Measurements from ENCODE around the gene CFLAR.

DNA sequence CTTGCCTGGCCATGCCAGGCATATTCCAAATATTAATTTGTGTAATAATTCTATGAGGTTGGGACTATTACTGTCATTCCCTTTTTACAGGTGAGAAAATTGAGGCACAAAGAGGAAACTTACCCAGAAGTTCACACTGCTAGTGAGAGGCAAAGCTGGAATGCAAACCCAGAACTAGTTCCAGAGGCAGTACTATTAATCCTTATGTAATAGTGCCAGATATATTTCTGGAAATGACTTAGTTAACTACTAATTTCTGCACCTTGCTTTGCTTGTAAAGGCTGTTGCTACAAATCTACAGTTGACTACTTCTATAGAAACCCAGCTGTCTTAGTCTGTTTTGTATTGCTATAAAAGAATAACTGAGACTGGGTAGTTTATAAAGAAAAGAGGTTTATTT is 5.3 kb upstream of the CFLAR start:
- TF ChIP-seq EZH2 (IDR thresholded peaks at IDR 0.05) (no peak), ELF1 (IDR thresholded peaks at IDR 0.05; ENCODE audit: borderline replicate concordance, low read depth) (no peak), JUND (IDR thresholded peaks at IDR 0.05) (no peak), POLR2A (IDR thresholded peaks at IDR 0.05; ENCODE audit: borderline replicate concordance, extremely low read depth, insufficient read depth, insufficient read length) (no peak), POLR2AphosphoS5 (IDR thresholded peaks at IDR 0.05; ENCODE audit: low read depth, low read length) (no peak), ZNF274 (IDR thresholded peaks at IDR 0.05; ENCODE audit: low read depth, low read length) (no peak), SP1 (IDR thresholded peaks at IDR 0.05; ENCODE audit: low read depth) (no peak), ZFX (IDR thresholded peaks at IDR 0.05) (no peak), EZH2phosphoT487 (IDR thresholded peaks at IDR 0.05; ENCODE audit: borderline replicate concordance) (no peak)
- TF ChIP-seq, protein P1, sequence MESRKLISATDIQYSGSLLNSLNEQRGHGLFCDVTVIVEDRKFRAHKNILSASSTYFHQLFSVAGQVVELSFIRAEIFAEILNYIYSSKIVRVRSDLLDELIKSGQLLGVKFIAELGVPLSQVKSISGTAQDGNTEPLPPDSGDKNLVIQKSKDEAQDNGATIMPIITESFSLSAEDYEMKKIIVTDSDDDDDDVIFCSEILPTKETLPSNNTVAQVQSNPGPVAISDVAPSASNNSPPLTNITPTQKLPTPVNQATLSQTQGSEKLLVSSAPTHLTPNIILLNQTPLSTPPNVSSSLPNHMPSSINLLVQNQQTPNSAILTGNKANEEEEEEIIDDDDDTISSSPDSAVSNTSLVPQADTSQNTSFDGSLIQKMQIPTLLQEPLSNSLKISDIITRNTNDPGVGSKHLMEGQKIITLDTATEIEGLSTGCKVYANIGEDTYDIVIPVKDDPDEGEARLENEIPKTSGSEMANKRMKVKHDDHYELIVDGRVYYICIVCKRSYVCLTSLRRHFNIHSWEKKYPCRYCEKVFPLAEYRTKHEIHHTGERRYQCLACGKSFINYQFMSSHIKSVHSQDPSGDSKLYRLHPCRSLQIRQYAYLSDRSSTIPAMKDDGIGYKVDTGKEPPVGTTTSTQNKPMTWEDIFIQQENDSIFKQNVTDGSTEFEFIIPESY (IDR thresholded peaks at IDR 0.05; ENCODE audit: extremely low read depth, insufficient replicate concordance, low read length) = no peak
- TF ChIP-seq, protein P2, sequence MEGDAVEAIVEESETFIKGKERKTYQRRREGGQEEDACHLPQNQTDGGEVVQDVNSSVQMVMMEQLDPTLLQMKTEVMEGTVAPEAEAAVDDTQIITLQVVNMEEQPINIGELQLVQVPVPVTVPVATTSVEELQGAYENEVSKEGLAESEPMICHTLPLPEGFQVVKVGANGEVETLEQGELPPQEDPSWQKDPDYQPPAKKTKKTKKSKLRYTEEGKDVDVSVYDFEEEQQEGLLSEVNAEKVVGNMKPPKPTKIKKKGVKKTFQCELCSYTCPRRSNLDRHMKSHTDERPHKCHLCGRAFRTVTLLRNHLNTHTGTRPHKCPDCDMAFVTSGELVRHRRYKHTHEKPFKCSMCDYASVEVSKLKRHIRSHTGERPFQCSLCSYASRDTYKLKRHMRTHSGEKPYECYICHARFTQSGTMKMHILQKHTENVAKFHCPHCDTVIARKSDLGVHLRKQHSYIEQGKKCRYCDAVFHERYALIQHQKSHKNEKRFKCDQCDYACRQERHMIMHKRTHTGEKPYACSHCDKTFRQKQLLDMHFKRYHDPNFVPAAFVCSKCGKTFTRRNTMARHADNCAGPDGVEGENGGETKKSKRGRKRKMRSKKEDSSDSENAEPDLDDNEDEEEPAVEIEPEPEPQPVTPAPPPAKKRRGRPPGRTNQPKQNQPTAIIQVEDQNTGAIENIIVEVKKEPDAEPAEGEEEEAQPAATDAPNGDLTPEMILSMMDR (IDR thresholded peaks at IDR 0.05 in 2 of 3, conservative IDR thresholded peaks at IDR 0.05 in 1 of 3; ENCODE audit: borderline replicate concordance in 1 of 3, insufficient read depth in 1 of 3, low read depth in 2 of 3, low read length in 2 of 3) = no peak
- TF ChIP-seq, protein P3, sequence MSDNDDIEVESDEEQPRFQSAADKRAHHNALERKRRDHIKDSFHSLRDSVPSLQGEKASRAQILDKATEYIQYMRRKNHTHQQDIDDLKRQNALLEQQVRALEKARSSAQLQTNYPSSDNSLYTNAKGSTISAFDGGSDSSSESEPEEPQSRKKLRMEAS (IDR thresholded peaks at IDR 0.05) = no peak

All from HCT116 (cell line).